Keratinocyte (primary cell): Measurements from ENCODE around the gene DPYD. TPM values are rescaled to one million over a fixed set of nuclear protein-coding genes. Genes with fewer than 3 reads are reported as not detected.

Experiments
- DNase-seq: peaks from one replicate; pipeline ENCODE4 v3.0.0-alpha.2; 2011; ENCODE audit warnings: low read depth, missing footprints, low spot score
- FAIRE-seq: peaks from 2 replicates; lab custom pipeline; 2011; peaks lifted over from hg19 to GRCh38; lab: Jason Lieb, UNC
- H2AFZ ChIP-seq: 2 replicates; pipeline ENCODE4 v1.6.0; 2012; ENCODE audit warnings: low read length, control low read depth, inconsistent platforms; ENCODE audit not compliant: control insufficient read depth
- H3K27ac ChIP-seq: 2 replicates; pipeline ENCODE4 v1.5.1; 2011; ENCODE audit warnings: low read length; ENCODE audit not compliant: control insufficient read depth, insufficient read depth
- H3K27me3 ChIP-seq: 3 replicates; pipeline ENCODE4 v1.6.0; 2011; ENCODE audit warnings: low read length; ENCODE audit not compliant: control insufficient read depth, insufficient read depth; ENCODE audit errors: extremely low read depth
- H3K36me3 ChIP-seq, 2 experiments: 2 replicates in 1 of 2; 3 replicates in 1 of 2; pipeline ENCODE4 v1.5.1; 2011; ENCODE audit warnings: low read length in 2 of 2, mild to moderate bottlenecking in 1 of 2; ENCODE audit not compliant: control insufficient read depth in 2 of 2, insufficient read depth in 2 of 2; ENCODE audit errors: extremely low read depth in 1 of 2
- H3K4me1 ChIP-seq: 3 replicates; pipeline ENCODE4 v1.5.1; 2011; ENCODE audit warnings: low read length; ENCODE audit not compliant: control insufficient read depth, insufficient read depth; ENCODE audit errors: extremely low read depth
- H3K4me2 ChIP-seq: 3 replicates; pipeline ENCODE4 v1.6.0; 2011; ENCODE audit warnings: low read depth, low read length; ENCODE audit not compliant: control insufficient read depth, insufficient read depth; ENCODE audit errors: extremely low read depth
- H3K4me3 ChIP-seq, 3 experiments: fragments of 200-600 bp in 1 of 3; sonication (generic) in 1 of 3; 2 replicates in 2 of 3; 3 replicates in 1 of 3; pipeline ENCODE4 v1.5.1; 2011 to 2016; ENCODE audit warnings: low read length in 3 of 3, mild to moderate bottlenecking in 3 of 3, control low read depth in 2 of 3, inconsistent platforms in 1 of 3, low read depth in 1 of 3, mixed read lengths in 1 of 3, mixed run types in 1 of 3, moderate library complexity in 1 of 3; ENCODE audit not compliant: control insufficient read depth in 2 of 3, insufficient read depth in 2 of 3; ENCODE audit errors: extremely low read depth in 1 of 3
- H3K79me2 ChIP-seq: 2 replicates; pipeline ENCODE4 v1.6.0; 2012; ENCODE audit warnings: low read length; ENCODE audit not compliant: control insufficient read depth, insufficient read depth
- H3K9ac ChIP-seq: 3 replicates; pipeline ENCODE4 v1.6.0; 2011; ENCODE audit warnings: low read length; ENCODE audit not compliant: control insufficient read depth, insufficient read depth; ENCODE audit errors: extremely low read depth
- H3K9me1 ChIP-seq: 3 replicates; pipeline ENCODE4 v1.6.0; 2011; ENCODE audit warnings: low read length; ENCODE audit not compliant: control insufficient read depth, insufficient read depth; ENCODE audit errors: extremely low read depth
- H3K9me3 ChIP-seq: 2 replicates; pipeline ENCODE4 v1.5.1; 2012; ENCODE audit warnings: low read depth, low read length; ENCODE audit not compliant: control insufficient read depth
- H4K20me1 ChIP-seq: 3 replicates; pipeline ENCODE4 v1.6.0; 2011; ENCODE audit warnings: low read length; ENCODE audit not compliant: control insufficient read depth, insufficient read depth; ENCODE audit errors: extremely low read depth
- EZH2 ChIP-seq: IDR thresholded peaks from one replicate; pipeline ENCODE4 v1.6.1; 2012; ENCODE audit warnings: inconsistent platforms, mild to moderate bottlenecking, low read length, moderate library complexity
- dilution Hi-C: fragments of 300-500 bp; cut with MboI; formaldehyde crosslinking; loops from one replicate; pipeline ENCODE4 v1.7.0; 2020; ENCODE audit warnings: low sequenced_read_pairs; ENCODE audit not compliant: extremely low pct_ligation_motif_present
- polyA plus RNA-seq, 5 experiments: library from polyadenylated mRNA; depleted of rRNA in 3 of 5; stranded (reverse) in 3 of 5; stranded (forward) in 1 of 5; unstranded in 1 of 5; fragments of >200 nt; gene quantifications; 1 replicate in 1 of 5; 2 replicates in 3 of 5; 3 replicates in 1 of 5; pipeline versions ENCODE4 v1.2.1 to v1.2.3, GENCODE V29; 2011 to 2012; ENCODE audit warnings: missing spikeins in 2 of 5, low read depth in 1 of 5, low replicate concordance in 1 of 5
- TF ChIP-seq, protein P1 (sequence below), 3 experiments: IDR thresholded peaks in 1 of 3; conservative IDR thresholded peaks in 1 of 3; optimal IDR thresholded peaks in 1 of 3; 2 replicates in 2 of 3; 3 replicates in 1 of 3; pipeline versions ENCODE3 to v1.5.1; 2011; ENCODE audit warnings: low read length in 3 of 3, mild to moderate bottlenecking in 3 of 3, moderate library complexity in 2 of 3, control low read depth in 1 of 3, inconsistent platforms in 1 of 3; ENCODE audit not compliant: insufficient read depth in 2 of 3; ENCODE audit errors: extremely low read depth in 1 of 3

The DPYD gene
- polyA plus RNA-seq, 1 donor (not counting 4 experiments of a cell fraction or from before 2014, with no cell fraction given): 1.9 TPM

DNA sequence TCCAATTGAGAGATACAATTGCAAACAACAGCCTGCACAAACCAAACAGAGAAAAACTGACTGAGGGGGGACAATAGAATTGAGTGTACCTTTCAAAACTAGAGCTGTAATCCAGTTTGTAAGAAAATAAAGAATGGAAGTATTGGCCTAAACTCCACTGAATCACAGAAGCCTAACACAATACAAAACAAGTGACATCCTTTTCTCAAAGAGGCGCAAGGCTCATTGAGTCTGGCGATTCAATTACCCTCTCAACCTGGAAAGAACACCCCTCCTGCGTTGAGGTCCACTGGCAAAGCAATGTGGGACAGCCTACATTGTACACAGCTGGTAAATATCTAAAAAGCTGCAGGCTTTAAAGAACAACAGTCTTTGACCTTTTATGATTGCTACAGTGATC lies 182.6 kb downstream of the DPYD start:
- TF ChIP-seq, protein P1, sequence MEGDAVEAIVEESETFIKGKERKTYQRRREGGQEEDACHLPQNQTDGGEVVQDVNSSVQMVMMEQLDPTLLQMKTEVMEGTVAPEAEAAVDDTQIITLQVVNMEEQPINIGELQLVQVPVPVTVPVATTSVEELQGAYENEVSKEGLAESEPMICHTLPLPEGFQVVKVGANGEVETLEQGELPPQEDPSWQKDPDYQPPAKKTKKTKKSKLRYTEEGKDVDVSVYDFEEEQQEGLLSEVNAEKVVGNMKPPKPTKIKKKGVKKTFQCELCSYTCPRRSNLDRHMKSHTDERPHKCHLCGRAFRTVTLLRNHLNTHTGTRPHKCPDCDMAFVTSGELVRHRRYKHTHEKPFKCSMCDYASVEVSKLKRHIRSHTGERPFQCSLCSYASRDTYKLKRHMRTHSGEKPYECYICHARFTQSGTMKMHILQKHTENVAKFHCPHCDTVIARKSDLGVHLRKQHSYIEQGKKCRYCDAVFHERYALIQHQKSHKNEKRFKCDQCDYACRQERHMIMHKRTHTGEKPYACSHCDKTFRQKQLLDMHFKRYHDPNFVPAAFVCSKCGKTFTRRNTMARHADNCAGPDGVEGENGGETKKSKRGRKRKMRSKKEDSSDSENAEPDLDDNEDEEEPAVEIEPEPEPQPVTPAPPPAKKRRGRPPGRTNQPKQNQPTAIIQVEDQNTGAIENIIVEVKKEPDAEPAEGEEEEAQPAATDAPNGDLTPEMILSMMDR (optimal IDR thresholded peaks at IDR 0.05 in 1 of 3, IDR thresholded peaks at IDR 0.05 in 1 of 3, conservative IDR thresholded peaks at IDR 0.05 in 1 of 3; ENCODE audit: extremely low read depth in 1 of 3, insufficient read depth in 2 of 3, low read length in 3 of 3): no peak
- TF ChIP-seq EZH2: no peak

DNA sequence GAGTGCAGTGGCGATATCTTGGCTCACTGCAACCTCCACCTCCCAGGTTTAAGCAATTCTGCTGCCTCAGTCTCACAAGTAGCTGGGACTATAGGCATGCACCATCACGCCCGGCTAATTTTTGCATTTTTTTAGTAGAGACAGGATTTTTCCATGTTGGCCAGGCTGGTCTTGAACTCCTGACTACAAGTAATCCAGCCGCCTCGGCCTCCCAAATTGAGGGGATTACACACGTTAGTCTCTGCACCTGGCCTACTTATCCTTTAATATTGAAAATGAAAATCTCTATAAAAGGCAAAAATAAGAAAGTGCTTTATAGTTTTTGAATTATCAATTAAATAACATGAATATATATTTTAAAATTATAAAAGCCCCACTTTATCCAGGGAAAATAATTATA lies 190.6 kb downstream of the DPYD start:
- no peak overlapping the region for H3K4me2 ChIP-seq
- dilution Hi-C loops: no loop called here
- no peaks in the 10 kb centered on the region for H4K20me1 ChIP-seq
- no peak overlapping the region for H2AFZ ChIP-seq
- TF ChIP-seq EZH2: no peak
- TF ChIP-seq, protein P1 (optimal IDR thresholded peaks at IDR 0.05 in 1 of 3, IDR thresholded peaks at IDR 0.05 in 1 of 3, conservative IDR thresholded peaks at IDR 0.05 in 1 of 3; ENCODE audit: extremely low read depth in 1 of 3, insufficient read depth in 2 of 3, low read length in 3 of 3): no peak
- no peaks in the 10 kb centered on the region for H3K9me1 ChIP-seq
- FAIRE-seq (no peak), DNase-seq (no peak)
- H3K9me3 ChIP-seq: no peaks in the 10 kb centered on the region
- H3K4me3 ChIP-seq: no peak overlapping the region
- no peaks in the 10 kb centered on the region for H3K27me3 ChIP-seq
- no peaks in the 10 kb centered on the region for H3K36me3 ChIP-seq
- no peak overlapping the region for H3K9ac ChIP-seq
- H3K4me1 ChIP-seq: no peaks in the 10 kb centered on the region
- H3K27ac ChIP-seq: no peak overlapping the region
- H3K79me2 ChIP-seq: no peaks in the 10 kb centered on the region

More for the DNA sequence above, 182.6 kb downstream of the DPYD start:
- Histone ChIP-seq H3K27ac (no peak overlapping the region), H3K4me1 (no peaks in the 10 kb centered on the region), H2AFZ (no peak overlapping the region), H4K20me1 (no peaks in the 10 kb centered on the region), H3K4me2 (no peak overlapping the region), H3K4me3 (no peak overlapping the region), H3K36me3 (no peaks in the 10 kb centered on the region), H3K27me3 (no peaks in the 10 kb centered on the region), H3K9me3 (no peaks in the 10 kb centered on the region), H3K79me2 (no peaks in the 10 kb centered on the region), H3K9me1 (no peaks in the 10 kb centered on the region), H3K9ac (no peak overlapping the region)
- DNase-seq: no peak
- FAIRE-seq: no peak
- dilution Hi-C loops: no loop called here
